ENCODE measurements around the gene INCA1. TPM values are rescaled to one million over a fixed set of nuclear protein-coding genes. Genes with fewer than 3 reads are reported as not detected.

INCA1 gene
- total and polyA plus RNA-seq, 2 of the 13 experiments (the other 11 are each of a cell fraction or from before 2014, with no cell fraction given): 0.93 to 2.6 TPM

DNA sequence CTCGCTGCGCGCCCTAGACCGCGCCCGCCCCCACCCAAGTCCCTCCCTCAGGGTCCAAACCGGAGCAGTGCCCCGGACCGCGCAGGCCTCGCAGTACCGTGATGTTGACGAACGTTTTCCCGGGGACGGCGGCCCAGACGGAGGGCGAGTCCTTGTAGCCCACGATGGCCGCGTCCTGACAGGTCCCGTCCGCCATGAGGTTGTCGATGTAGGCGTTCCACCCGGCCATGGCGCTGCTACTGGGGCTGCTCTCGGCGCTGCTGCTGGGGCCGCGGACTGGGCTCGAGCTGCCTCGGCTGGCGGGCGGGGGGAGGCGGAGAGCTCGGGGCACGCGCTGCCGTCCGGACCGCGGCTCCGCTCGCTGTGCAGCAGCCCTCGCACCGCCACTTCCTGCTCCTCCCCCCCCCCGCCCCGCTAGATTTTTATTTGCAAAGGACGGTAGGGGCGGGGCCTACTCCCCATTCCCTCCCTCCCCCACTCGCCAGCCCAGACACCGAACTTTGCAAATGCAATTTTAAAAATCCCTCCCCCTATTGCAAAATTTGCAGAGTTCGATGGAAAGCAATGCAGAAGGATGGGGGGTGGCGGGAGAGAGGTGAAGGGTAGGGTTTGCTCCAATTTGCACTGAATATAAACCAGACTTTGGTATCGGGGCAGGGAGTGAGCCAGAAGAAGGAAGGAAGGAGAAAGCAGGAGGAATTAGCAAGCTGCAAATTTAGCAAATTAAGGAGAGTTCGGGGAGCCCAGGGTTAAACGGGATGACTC is 49.0 kb downstream of the INCA1 start, which contains the start of gene PFN1 (continued):
- TF ChIP-seq, protein P1, sequence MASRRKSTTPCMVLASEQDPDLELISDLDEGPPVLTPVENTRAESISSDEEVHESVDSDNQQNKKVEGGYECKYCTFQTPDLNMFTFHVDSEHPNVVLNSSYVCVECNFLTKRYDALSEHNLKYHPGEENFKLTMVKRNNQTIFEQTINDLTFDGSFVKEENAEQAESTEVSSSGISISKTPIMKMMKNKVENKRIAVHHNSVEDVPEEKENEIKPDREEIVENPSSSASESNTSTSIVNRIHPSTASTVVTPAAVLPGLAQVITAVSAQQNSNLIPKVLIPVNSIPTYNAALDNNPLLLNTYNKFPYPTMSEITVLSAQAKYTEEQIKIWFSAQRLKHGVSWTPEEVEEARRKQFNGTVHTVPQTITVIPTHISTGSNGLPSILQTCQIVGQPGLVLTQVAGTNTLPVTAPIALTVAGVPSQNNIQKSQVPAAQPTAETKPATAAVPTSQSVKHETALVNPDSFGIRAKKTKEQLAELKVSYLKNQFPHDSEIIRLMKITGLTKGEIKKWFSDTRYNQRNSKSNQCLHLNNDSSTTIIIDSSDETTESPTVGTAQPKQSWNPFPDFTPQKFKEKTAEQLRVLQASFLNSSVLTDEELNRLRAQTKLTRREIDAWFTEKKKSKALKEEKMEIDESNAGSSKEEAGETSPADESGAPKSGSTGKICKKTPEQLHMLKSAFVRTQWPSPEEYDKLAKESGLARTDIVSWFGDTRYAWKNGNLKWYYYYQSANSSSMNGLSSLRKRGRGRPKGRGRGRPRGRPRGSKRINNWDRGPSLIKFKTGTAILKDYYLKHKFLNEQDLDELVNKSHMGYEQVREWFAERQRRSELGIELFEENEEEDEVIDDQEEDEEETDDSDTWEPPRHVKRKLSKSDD (CRISPR knock-in tag; IDR thresholded peaks at IDR 0.05; ENCODE audit: low read depth): peak; percentile 20; the same call in 1 of the 2 replicates
- TF ChIP-seq ZNF709 (CRISPR knock-in tag; IDR thresholded peaks at IDR 0.05) (peak; percentile 85; the same call in 1 of the 2 replicates), ELF4 (CRISPR knock-in tag; IDR thresholded peaks at IDR 0.05; ENCODE audit: borderline replicate concordance) (no peak), POLR2G (IDR thresholded peaks at IDR 0.05; ENCODE audit: low read depth, low read length) (peak; percentile 91), SATB2 (CRISPR knock-in tag; IDR thresholded peaks at IDR 0.05) (no peak; the same call in 1 of the 2 replicates), ZNF556 (CRISPR knock-in tag; IDR thresholded peaks at IDR 0.05; ENCODE audit: borderline replicate concordance) (peak; percentile 83), PRPF4 (IDR thresholded peaks at IDR 0.05; ENCODE audit: low read depth, low read length, poor library complexity, severe bottlenecking) (peak; percentile 37), ZNF329 (CRISPR knock-in tag; IDR thresholded peaks at IDR 0.05; ENCODE audit: low read depth) (peak; percentile 83), KDM4B (CRISPR knock-in tag; IDR thresholded peaks at IDR 0.05) (0 out of 2 replicates have a peak, but pooled peaks have one; percentile 34), ZNF124 (CRISPR knock-in tag; IDR thresholded peaks at IDR 0.05) (no peak), ZSCAN31 (CRISPR knock-in tag; IDR thresholded peaks at IDR 0.05; ENCODE audit: low read depth) (0 out of 2 replicates have a peak, but pooled peaks have one; percentile 58), HNF4G (IDR thresholded peaks at IDR 0.05; ENCODE audit: borderline replicate concordance, low read depth, low read length) (no peak; the same call in 1 of the 2 replicates), HNF4G (CRISPR knock-in tag; IDR thresholded peaks at IDR 0.05; ENCODE audit: borderline replicate concordance, low read depth) (peak; percentile 32; the same call in 1 of the 2 replicates), ZNF850 (CRISPR knock-in tag; conservative IDR thresholded peaks at IDR 0.05) (0 out of 2 replicates have a peak, but pooled peaks have one; percentile 45)
- TF ChIP-seq, protein P2, sequence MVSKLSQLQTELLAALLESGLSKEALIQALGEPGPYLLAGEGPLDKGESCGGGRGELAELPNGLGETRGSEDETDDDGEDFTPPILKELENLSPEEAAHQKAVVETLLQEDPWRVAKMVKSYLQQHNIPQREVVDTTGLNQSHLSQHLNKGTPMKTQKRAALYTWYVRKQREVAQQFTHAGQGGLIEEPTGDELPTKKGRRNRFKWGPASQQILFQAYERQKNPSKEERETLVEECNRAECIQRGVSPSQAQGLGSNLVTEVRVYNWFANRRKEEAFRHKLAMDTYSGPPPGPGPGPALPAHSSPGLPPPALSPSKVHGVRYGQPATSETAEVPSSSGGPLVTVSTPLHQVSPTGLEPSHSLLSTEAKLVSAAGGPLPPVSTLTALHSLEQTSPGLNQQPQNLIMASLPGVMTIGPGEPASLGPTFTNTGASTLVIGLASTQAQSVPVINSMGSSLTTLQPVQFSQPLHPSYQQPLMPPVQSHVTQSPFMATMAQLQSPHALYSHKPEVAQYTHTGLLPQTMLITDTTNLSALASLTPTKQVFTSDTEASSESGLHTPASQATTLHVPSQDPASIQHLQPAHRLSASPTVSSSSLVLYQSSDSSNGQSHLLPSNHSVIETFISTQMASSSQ (IDR thresholded peaks at IDR 0.05; ENCODE audit: low read depth): 0 out of 2 replicates have a peak, but pooled peaks have one; percentile 13
- TF ChIP-seq, protein P2 (CRISPR knock-in tag; IDR thresholded peaks at IDR 0.05; ENCODE audit: borderline replicate concordance): peak; percentile 55
- TF ChIP-seq, protein P3, sequence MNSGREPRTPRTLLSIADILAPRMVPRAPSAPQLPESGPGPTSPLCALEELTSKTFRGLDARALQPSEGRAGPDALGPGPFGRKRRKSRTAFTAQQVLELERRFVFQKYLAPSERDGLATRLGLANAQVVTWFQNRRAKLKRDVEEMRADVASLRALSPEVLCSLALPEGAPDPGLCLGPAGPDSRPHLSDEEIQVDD (CRISPR knock-in tag; IDR thresholded peaks at IDR 0.05; ENCODE audit: borderline replicate concordance): 0 out of 2 replicates have a peak, but pooled peaks have one; percentile 13
- TF ChIP-seq, protein P4, sequence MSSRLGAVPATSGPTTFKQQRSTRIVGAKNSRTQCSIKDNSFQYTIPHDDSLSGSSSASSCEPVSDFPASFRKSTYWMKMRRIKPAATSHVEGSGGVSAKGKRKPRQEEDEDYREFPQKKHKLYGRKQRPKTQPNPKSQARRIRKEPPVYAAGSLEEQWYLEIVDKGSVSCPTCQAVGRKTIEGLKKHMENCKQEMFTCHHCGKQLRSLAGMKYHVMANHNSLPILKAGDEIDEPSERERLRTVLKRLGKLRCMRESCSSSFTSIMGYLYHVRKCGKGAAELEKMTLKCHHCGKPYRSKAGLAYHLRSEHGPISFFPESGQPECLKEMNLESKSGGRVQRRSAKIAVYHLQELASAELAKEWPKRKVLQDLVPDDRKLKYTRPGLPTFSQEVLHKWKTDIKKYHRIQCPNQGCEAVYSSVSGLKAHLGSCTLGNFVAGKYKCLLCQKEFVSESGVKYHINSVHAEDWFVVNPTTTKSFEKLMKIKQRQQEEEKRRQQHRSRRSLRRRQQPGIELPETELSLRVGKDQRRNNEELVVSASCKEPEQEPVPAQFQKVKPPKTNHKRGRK (CRISPR knock-in tag; IDR thresholded peaks at IDR 0.05): peak; percentile 4; the same call in 1 of the 2 replicates
- TF ChIP-seq, protein P5, sequence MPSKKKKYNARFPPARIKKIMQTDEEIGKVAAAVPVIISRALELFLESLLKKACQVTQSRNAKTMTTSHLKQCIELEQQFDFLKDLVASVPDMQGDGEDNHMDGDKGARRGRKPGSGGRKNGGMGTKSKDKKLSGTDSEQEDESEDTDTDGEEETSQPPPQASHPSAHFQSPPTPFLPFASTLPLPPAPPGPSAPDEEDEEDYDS (CRISPR knock-in tag; IDR thresholded peaks at IDR 0.05): peak; percentile 67; the same call in 1 of the 2 replicates

Measured in HepG2 (cell line).